Vagina (tissue), 2 donors: ENCODE measurements around the gene ARHGAP35. TPM values are rescaled to one million over a fixed set of nuclear protein-coding genes. Genes with fewer than 3 reads are reported as not detected.
"Not testable (repeated sequence)": the region's sequence is repeated elsewhere in the genome, so short reads cannot be mapped to it uniquely, and the experiment has no call there.

Source experiments
- DNase-seq, 2 donors: peaks; one replicate each; pipeline ENCODE4 v3.0.0-alpha.2; 2017; ENCODE audit errors: extremely low spot score in 2 of 2
- H3K27ac ChIP-seq: fragments of 200-600 bp; sonication (generic); one replicate; pipeline ENCODE4 v1.5.1; 2019
- H3K27me3 ChIP-seq: fragments of 200-600 bp; sonication (generic); one replicate; pipeline ENCODE4 v1.5.1; 2019
- H3K36me3 ChIP-seq, 2 donors: fragments of 200-600 bp; sonication (generic); one replicate each; pipeline ENCODE4 v1.5.1; 2017 to 2019
- H3K4me1 ChIP-seq: fragments of 200-600 bp; sonication (generic); one replicate; pipeline ENCODE4 v1.5.1; 2019
- H3K4me3 ChIP-seq, 2 donors: fragments of 200-600 bp; sonication (generic); 1 replicate in 1 of 2; 2 replicates in 1 of 2; pipeline ENCODE4 v1.5.1; 2016 to 2019
- H3K9me3 ChIP-seq: fragments of 200-600 bp; sonication (generic); one replicate; pipeline ENCODE4 v1.5.1; 2019
- POLR2A ChIP-seq, 2 donors: fragments of 450-650 bp; IDR thresholded peaks; one replicate each; pipeline ENCODE4 v1.6.1; 2017; ENCODE audit warnings: antibody characterized with exemption in 2 of 2, mild to moderate bottlenecking in 2 of 2, moderate library complexity in 2 of 2
- POLR2AphosphoS5 ChIP-seq, 2 donors: sonication (generic); formaldehyde crosslinking; IDR thresholded peaks; one replicate each; pipeline ENCODE4 v1.9.0; 2017; ENCODE audit warnings: antibody characterized with exemption in 2 of 2, mild to moderate bottlenecking in 2 of 2, low read depth in 1 of 2; ENCODE audit not compliant: insufficient read depth in 1 of 2
- intact Hi-C: fragments of 100-400 bp; cut with DNase I; formaldehyde crosslinking; loops from one replicate; pipeline ENCODE4 v1.15.1; 2023
- total RNA-seq: library from RNA; depleted of rRNA; stranded (reverse); fragments of >200 nt; gene quantifications from one replicate; pipeline ENCODE4 v1.2.3, GENCODE V29; 2016
- TF ChIP-seq, protein P1 (sequence below), 3 experiments: fragments of 450-650 bp in 2 of 3; fragments of 200-600 bp in 1 of 3; sonication (generic) in 1 of 3; IDR thresholded peaks; one replicate each; pipeline ENCODE4 v1.5.1; 2017 to 2019; ENCODE audit warnings: antibody characterized with exemption in 3 of 3, mild to moderate bottlenecking in 2 of 3, moderate library complexity in 2 of 3

ARHGAP35 gene
- total RNA-seq, 1 donor from 2014 or later: 42.5 TPM

DNA sequence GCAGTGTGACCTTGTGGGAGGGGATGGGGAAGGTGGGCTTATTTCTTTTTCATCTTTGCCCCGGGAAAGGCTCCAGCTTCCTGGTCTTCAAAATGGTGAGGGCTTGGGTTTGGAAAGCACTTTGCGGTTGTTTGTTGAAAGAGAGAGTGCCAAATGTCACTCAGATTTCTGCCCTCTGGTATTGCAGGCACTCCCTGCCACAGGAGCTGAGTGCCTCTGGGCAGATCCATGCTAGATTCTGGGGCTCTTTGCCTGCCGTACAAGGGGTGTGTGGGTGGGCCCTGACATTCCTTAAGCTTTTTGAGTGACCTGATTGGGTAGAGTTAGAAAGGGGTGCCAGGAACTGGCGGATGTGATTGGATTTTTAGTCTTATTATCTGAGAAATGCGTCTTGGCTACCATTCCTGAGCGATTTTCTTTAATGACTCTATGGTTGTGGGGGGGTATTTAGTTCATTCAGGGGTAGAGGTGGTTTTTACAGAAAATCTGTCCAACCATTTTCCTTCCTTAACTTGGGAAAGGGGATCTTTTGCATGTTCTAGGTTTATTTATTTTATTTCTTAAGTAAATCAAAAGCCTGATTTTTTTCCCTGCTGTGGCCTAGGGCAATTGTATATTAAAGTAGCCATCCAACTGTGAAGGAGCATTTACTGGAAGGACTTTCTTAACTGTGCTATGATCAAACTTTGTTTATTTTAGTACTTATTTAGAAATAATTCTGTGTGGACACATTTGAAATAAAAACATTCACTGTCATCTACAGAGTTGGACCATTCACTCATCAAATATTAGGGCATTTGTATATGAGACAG is 3.2 kb downstream of the ARHGAP35 start:
- TF ChIP-seq POLR2AphosphoS5 (IDR thresholded peaks at IDR 0.05; ENCODE audit: insufficient read depth in 1 of 2, low read depth in 1 of 2) (no peak), POLR2A (IDR thresholded peaks at IDR 0.05) (no peak)
- TF ChIP-seq, protein P1, sequence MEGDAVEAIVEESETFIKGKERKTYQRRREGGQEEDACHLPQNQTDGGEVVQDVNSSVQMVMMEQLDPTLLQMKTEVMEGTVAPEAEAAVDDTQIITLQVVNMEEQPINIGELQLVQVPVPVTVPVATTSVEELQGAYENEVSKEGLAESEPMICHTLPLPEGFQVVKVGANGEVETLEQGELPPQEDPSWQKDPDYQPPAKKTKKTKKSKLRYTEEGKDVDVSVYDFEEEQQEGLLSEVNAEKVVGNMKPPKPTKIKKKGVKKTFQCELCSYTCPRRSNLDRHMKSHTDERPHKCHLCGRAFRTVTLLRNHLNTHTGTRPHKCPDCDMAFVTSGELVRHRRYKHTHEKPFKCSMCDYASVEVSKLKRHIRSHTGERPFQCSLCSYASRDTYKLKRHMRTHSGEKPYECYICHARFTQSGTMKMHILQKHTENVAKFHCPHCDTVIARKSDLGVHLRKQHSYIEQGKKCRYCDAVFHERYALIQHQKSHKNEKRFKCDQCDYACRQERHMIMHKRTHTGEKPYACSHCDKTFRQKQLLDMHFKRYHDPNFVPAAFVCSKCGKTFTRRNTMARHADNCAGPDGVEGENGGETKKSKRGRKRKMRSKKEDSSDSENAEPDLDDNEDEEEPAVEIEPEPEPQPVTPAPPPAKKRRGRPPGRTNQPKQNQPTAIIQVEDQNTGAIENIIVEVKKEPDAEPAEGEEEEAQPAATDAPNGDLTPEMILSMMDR (IDR thresholded peaks at IDR 0.05): no peak
- peak overlapping the region; percentile 96 for H3K27ac ChIP-seq
- H3K27me3 ChIP-seq: no peaks in the 10 kb centered on the region
- no peaks in the 10 kb centered on the region for H3K36me3 ChIP-seq
- peak overlapping the region; percentile 6 to 61 for H3K4me3 ChIP-seq
- H3K4me1 ChIP-seq: peaks cover 78% of the 10 kb centered on the region
- DNase-seq: no peak
- no peaks in the 10 kb centered on the region for H3K9me3 ChIP-seq
- intact Hi-C loops: loop anchor here (5.0 kb wide), 1 partner anchor 38 kb away; no protein-coding TSS in a partner anchor

DNA sequence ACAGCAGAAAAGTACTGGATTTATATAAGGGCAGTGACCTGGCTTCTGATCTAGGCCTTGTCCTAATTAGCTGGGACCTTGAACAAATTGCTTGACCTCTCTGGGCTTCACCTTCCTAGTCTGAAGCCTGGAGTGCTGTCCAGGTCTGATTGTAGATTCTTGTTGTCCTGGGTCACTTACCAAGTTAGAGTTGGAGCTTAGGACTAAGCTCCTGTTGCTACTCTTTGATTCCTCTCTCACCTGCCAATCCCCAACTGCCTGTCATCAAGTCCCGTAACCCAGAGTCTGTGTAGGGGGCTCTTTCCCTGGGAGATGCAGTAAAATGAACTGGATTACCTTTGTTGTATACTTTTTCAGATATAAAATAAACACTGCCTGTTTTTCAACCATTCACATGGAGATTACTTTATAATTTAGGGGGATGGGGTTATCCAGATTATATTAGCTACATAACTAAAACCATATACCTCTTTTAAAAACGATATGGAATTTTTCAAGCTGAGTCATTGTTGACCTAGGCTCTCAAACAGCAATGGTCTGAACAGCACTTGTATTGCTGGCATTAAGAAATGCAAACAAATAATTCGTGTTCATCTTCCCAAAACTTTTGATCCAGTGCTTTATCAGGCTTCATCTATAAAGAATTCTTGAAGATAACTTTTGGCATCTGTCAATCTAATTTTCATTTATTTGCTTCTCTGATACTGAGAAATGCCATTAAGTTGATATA is 5.8 kb downstream of the ARHGAP35 start:
- Histone ChIP-seq H3K4me1 (peaks cover 75% of the 10 kb centered on the region), H3K27me3 (no peaks in the 10 kb centered on the region), H3K27ac (no peak overlapping the region), H3K4me3 (no peak overlapping the region), H3K36me3 (no peaks in the 10 kb centered on the region), H3K9me3 (no peaks in the 10 kb centered on the region)
- TF ChIP-seq, protein P1 (IDR thresholded peaks at IDR 0.05): no peak
- TF ChIP-seq POLR2A (IDR thresholded peaks at IDR 0.05): no peak
- TF ChIP-seq POLR2AphosphoS5 (IDR thresholded peaks at IDR 0.05; ENCODE audit: insufficient read depth in 1 of 2, low read depth in 1 of 2): no peak
- DNase-seq: no peak
- intact Hi-C loops: no loop called here

DNA sequence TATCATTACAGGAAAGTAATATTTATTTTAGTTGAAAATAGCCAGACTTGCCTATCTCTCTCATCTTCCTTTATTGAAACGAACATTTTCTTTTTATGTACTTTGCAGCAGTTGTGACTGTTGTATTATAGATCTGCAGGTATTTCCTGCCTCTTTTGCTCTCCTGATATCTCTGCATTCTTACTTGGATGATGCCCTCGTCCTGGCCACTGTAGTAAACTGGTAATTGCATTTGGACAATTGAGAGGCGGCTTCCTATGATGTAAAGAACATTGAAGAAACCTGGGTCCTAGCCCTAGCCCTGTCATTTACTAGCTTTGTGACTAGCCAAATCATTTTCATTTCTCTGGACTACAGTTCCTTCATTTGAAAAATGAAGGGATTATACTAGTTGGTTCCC is 6.4 kb downstream of the ARHGAP35 start:
- intact Hi-C loops: no loop called here
- no peaks in the 10 kb centered on the region for H3K36me3 ChIP-seq
- H3K27me3 ChIP-seq: no peaks in the 10 kb centered on the region
- TF ChIP-seq POLR2A (IDR thresholded peaks at IDR 0.05): no peak
- no peak for TF ChIP-seq POLR2AphosphoS5 (IDR thresholded peaks at IDR 0.05; ENCODE audit: insufficient read depth in 1 of 2, low read depth in 1 of 2)
- TF ChIP-seq, protein P1 (IDR thresholded peaks at IDR 0.05): no peak
- no peak for DNase-seq
- peaks cover 74% of the 10 kb centered on the region for H3K4me1 ChIP-seq
- no peak overlapping the region for H3K4me3 ChIP-seq
- H3K9me3 ChIP-seq: no peaks in the 10 kb centered on the region
- no peak overlapping the region for H3K27ac ChIP-seq

DNA sequence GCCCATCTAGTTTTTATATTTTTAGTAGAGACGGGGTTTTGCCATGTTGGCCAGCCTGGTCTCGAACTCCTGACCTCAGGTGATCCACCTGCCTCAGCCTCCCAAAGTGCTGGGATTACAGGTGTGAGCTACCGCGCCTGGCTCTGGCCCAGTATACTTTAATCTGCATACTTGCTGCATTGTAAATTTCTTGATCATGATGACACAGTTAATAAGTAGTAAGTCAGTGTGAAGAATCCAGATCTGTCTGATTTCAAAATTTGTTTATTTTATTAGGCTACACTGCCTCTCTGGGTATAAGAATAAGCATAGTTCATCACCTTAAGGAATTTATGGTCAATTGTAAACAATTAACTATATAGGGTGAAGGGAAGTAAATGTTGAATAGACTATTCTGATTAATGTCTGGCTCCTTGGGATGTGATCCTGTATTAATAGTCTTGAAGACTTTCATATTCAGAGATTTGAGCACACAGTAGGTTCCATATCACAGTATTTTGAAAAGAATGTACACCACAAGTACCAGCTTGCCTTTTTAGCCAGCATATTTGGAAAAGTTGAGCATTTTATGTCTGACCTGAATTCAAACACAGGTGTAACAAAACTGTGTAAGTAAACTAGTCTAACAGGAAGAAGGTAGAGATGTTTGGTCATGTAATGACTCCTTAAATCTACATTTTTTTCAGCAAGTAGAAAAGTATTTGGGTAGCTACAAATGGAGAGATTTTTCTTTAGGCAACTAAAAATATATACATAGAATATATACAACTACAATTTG is 7.4 kb downstream of the ARHGAP35 start:
- no peak for DNase-seq
- H3K27me3 ChIP-seq: no peaks in the 10 kb centered on the region
- H3K9me3 ChIP-seq: no peaks in the 10 kb centered on the region
- intact Hi-C loops: no loop called here
- H3K36me3 ChIP-seq: no peaks in the 10 kb centered on the region
- TF ChIP-seq POLR2A (IDR thresholded peaks at IDR 0.05) (no peak), POLR2AphosphoS5 (IDR thresholded peaks at IDR 0.05; ENCODE audit: insufficient read depth in 1 of 2, low read depth in 1 of 2) (no peak)
- TF ChIP-seq, protein P1 (IDR thresholded peaks at IDR 0.05): no peak
- H3K27ac ChIP-seq: no peak overlapping the region
- no peak overlapping the region for H3K4me3 ChIP-seq
- H3K4me1 ChIP-seq: peaks cover 64% of the 10 kb centered on the region

DNA sequence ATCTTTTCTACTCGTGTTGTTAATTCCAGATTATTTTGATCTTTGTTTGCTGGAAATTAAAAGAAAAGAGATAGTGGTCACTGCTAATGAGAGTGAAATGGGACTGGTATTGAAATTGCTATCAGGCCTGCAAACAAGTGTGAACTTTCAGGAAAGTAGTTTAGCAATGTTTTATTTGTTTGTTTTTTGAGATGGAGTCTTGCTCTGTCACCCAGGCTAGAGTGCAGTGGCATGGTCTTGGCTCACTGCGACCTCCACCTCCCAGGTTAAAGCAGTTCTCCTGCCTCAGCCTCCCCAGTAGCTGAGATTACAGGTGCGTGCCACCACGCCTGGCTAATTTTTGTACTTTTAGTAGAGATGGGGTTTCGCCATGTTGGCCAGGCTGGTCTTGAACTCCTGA is 10.4 kb downstream of the ARHGAP35 start:
- peaks cover 52% of the 10 kb centered on the region for H3K4me1 ChIP-seq
- intact Hi-C loops, DNase-seq, H3K36me3 ChIP-seq, H3K4me3 ChIP-seq, H3K9me3 ChIP-seq, H3K27ac ChIP-seq, H3K27me3 ChIP-seq: not testable (repeated sequence)
